UCSD-AML1 (cell line): ENCODE results near the gene LAMA4.

Source experiments
- DNase-seq: peaks from one replicate; lab custom pipeline; 2025; ENCODE audit not compliant: unreplicated experiment; lab: John Stamatoyannopoulos, UW

LAMA4 gene

DNA sequence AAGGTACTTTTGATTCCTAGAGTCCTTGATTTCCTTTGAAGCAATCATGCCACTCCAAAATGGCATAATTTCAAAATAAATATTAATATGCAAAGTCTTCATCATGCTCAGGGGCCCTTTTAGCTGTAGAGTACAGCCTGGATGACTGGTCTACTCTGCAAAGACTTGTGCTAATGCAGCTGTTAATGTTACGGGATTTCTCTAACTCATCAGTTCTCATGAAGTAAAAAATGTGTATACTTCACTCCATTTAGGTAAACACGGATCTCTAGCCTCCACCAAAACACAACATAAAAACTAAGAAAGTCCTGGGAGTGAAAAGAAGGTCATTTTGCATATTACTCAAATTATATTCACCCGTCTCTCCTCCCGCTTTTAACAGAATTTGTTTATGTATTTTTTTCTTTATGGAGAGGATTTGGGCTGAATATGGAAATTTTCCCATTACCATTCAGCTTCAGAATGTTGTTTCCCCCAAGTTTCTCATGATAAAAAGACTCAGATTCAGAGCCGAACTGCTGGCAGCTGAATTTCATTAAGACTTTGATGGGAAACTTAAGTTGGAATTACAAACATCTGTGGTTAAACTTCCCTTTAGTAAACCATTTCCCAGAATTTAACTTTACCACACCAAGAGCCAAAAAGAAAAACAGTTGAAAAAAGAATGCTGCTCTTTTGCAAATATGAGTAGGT is 8.7 kb downstream of the LAMA4 start:
- DNase-seq = no peak

GRCh38 chr6:112243861-112244827 is 10.2 kb downstream of the LAMA4 start:
- DNase-seq = no peak

GRCh38 chr6:112241820-112242429 is 12.4 kb downstream of the LAMA4 start:
- DNase-seq = no peak

DNA sequence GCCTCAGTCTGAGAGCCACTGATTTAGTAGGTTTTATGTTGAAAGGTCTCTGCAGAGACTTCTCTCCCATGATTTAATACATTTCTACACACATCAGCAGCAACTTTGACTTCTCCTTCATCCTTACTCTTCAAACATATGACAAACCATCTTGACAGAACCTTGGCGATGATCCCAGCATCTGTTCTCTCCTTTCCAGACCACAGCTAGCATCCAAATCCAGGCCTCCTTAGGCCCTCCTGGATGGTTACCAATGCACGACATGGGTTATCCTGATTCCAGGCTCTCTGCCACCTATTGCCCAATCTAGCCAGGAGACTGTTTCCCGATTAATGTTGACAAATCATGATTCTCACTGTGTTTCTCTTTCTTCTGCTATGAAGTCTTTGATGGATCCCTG is 16.8 kb downstream of the LAMA4 start:
- no peak for DNase-seq

DNA sequence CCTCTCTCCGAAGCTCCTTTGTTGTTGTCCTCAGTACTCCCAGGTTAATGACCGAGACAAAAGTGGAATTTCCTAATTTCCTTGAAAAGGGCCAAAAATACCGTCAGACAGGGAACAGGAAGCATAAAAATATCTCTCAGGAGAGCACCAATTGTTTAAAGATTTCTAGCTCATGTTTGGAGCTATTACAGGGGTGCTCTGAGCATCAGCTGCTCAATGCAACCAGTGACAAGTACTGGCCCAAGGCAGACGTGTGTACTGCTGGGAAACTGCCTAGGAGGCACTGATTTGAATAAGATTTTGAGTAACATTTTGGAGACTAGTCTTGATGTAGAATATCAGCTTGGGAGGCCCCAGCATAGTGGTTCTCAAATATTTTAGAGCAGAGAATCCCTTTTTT is 17.3 kb downstream of the LAMA4 start:
- no peak for DNase-seq

GRCh38 chr6:112235956-112236355 is 18.4 kb downstream of the LAMA4 start:
- peak; percentile 38 for DNase-seq

GRCh38 chr6:112234601-112235000 is 19.8 kb downstream of the LAMA4 start:
- DNase-seq = no peak

GRCh38 chr6:112233847-112234246 is 20.5 kb downstream of the LAMA4 start:
- DNase-seq = no peak

DNA sequence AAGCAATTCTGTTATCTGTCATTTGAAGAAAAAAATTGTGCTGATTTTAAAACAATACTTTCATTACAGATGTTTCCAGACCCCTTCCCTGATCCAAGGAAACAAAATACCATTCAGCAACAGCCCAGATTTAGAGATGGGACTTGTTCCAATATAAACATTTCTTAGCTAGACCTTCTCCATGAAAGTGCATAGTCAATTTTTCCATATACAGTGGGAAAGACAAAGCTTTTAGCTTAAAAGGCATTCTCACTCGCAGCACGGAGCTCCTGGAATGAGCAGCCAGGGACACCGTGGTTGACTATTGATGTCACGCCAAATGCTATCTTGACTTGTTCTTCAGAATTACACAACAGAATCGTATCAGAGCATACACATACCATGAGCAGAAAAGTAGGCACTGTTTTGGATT is 21.5 kb downstream of the LAMA4 start:
- DNase-seq = no peak

- no peak for DNase-seq
These were observed 22.7 kb downstream of the LAMA4 start for GRCh38 chr6:112231594-112232060.

DNA sequence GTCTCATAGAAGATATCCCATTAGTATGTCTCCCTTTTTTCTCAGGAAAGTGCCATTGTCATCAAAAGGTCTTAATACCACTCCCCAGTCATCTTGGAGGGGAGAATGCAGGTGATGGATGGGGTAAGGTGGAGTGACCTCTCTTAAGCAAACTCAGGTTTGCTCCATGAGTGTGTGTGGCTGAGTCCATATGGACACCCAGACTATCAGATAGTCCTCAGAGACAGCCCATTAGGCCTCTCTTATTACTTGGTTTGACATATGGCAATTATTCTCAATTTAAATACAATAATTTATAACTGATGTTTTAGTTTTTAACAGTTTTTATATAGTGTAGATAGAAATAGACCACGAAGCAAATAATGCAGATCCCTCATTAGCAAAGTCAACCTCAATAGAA is 23.2 kb downstream of the LAMA4 start:
- DNase-seq = no peak

- no peak for DNase-seq
These were observed 25.7 kb downstream of the LAMA4 start for GRCh38 chr6:112228480-112229332.

- DNase-seq = no peak
These were observed 26.4 kb downstream of the LAMA4 start for GRCh38 chr6:112227992-112228391.

DNA sequence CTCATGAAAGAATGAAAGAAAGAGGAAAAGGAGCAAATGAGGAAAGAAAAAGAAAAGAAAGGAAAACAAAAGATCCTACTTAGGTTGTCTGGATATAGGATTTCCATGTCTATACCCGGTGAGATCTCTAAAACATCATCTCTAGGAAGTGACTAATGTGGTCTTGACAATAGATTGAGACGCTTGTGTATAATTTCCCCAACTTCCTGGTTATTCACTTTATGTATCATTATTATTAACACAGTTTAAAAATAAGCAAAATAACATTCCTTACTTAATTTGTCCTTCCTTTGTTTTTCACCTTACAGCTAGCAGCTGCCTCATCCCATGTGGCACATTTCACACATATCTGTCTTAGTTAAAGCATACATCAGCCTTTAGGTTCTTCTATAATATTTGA is 27.0 kb downstream of the LAMA4 start:
- DNase-seq = no peak

- no peak for DNase-seq
These were observed 28.7 kb downstream of the LAMA4 start for GRCh38 chr6:112225691-112226090.

DNA sequence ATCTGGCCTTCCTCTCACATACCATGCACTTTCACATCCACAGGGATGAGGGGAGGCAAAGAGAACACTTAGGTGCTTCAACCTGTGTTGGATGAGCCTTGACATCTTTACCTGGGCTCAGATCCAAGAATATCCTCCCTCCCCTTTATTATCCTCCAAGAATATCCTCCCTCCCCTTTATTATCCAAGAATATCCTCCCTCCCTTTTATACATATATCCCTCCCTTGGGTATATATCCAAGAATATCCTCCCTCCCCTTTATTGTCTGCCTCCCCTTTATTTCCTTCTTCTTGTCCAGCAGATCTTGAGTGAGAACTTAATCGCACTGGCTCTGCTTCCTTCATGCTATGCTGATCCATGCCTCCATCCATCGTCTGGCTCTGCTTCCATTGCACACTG is 30.3 kb downstream of the LAMA4 start:
- no peak for DNase-seq

DNA sequence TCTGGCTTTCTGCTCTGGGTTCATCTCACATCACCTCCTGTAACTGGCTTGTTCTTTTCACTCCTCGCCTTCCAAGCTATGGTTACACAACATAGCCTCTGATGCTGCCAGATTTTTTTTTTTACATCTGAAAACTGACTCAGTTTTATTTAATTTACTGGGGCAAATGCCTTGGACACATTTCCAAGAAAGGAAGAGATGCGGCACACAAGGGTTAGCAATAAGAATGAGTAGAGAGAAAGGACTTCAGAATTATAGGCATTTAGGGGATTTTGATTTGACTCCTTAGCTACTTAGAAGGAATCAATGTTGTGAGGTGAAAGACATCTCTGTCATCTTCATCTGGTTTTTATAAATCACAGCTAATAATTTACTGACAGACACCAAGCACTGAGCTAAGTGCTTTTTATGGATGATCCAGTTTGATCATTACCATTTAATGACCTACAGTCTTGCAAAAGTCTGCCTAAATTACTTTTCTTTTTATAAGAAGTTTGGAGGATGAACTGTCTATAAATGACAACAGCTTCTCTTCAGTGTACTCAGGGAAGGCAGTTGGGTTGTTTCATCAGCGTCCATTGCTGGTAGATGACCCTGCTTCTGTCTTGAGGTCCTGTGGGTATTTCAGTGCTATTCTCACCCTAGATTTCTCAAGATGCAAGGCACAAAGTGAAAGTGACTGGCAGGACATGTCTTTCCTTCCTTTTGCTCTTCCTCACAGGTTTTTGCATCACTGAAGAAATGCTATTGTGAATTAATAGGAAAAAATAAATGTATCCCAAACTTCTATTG is 31.1 kb downstream of the LAMA4 start:
- no peak for DNase-seq

DNA sequence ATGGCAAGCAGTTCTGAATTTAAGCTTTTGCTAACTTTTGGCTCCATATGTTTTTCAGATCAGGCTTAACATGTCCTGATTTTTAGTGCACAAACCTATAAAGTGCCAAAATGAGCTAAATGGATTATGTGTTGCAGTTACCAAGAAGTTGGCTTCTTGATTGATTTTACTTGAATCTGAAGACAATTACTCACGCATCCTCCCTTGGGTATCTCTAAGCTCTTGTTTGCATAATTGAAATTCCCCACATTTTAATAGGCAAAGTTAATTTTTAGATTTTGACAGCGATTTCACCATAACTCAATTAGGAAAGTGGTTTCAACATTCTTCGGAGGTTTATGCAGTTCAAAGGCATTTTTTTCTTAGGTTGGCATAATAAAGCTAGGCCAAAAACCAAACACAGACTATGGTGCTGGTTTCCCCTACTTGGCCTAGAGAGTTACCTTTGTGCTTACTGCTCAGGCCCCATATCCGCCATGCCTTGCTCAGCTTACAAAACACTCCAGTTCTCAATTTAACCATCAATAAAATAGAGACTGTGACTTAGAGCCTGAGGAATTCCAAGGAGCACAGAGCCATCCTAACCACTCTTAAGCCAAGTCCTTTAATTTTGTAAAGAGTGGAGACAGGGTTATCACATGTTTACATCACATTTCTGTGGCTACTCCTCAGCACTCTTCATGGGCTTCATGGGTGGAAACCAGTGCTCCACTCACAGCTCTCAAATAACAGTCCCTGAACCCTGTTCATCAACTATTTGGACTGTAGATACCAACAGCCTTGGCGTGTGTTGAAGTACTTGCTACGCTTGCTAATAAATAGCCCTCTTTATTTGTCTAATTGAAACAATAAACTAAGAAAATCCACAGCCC is 32.1 kb downstream of the LAMA4 start:
- no peak for DNase-seq

GRCh38 chr6:112221561-112221960 is 32.8 kb downstream of the LAMA4 start:
- DNase-seq = no peak
